Measurements from ENCODE around the gene STYK1.
A peak's percentile ranks its signal among the peaks of the same experiment; 100 is the strongest.

The STYK1 gene, protein sequence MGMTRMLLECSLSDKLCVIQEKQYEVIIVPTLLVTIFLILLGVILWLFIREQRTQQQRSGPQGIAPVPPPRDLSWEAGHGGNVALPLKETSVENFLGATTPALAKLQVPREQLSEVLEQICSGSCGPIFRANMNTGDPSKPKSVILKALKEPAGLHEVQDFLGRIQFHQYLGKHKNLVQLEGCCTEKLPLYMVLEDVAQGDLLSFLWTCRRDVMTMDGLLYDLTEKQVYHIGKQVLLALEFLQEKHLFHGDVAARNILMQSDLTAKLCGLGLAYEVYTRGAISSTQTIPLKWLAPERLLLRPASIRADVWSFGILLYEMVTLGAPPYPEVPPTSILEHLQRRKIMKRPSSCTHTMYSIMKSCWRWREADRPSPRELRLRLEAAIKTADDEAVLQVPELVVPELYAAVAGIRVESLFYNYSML

DNA sequence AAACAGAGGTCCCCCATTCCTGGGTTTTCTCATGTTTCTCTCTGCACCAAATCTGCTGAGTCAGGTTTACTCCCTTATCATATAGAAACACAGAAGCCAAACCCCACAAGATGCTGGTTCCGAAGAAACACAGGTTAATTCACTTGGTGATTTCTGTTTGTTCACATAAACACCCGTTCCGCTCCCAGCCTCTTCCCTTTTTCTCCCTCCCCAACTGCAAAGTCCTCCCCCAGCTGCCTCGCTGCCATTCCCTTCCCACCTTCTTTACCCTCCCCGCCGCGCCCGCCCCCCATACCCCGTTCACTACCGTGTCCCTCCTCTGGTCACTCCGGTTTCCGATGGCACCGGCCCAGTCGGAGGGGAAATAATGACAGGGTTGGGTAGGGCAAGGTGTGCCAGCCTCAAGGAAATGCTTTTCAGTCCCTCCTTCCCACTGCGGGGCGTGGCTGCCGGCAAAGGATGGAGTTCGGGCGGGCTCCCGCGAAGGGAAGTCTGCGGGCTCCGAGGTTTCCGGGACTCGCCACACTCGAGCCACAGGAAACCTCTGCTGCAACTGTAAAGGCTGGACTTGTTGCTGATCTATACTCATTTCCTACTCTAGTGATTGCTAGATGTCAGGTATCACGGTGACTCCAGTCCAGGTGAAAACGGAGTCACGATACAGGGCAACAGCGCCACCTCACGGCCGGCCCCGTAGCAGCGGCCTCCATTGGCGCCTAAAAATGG, at the start of gene STYK1:
STYK1 (minus strand) TSS at position 394 of the 726 bp plus-strand sequence. CDS start 39,434 bp downstream, outside the sequence.
- DNase-seq, result peak; percentile 90 to 92

DNA sequence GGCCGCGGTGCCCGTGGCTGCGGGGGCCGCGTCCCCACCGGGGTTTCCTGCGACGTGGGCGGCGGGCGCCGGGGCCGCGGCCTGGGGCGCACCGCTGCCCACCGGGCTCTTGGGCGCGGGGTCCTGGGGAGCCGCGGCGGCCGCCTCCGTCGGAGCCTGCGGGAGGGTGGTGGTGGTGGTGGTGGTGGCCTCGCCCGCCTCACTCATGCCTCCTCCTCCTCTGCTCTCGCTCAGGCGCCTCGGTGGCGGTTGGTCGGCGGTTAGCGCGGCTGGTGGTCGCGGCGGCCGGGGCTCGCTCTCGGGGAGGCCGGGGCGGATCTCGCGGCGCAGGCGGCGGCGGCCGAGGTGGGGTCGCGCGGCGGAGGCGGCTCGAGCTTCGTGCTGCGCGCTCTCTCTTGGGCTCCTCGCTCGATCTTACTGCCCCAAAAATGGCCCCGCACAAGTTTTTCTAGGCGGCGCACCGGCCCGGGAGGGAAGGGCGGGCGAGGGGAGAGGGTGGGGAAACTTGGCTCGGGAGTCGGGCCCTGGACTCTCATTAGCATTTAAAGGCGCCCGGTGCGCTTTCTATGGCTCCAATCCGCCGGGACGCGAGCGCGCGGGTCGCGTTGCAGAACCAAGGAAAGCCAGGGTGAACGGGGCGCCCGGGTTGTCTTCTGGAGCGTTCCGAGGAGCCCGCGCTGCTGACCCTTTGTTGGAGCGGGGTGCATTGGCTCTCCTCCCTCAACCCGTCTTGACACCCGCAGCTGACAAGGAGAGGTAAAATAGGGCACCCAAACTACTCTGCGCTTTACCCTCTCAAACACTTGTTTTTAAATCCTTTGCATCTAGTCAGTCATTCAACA, 49.3 kb upstream of the STYK1 start, which contains the start of gene YBX3:
YBX3 (minus strand) TSS at position 419 of the 842 bp plus-strand sequence; CDS start at position 207, 212 bp downstream.
- peak; percentile 35 to 85 for DNase-seq

DNA sequence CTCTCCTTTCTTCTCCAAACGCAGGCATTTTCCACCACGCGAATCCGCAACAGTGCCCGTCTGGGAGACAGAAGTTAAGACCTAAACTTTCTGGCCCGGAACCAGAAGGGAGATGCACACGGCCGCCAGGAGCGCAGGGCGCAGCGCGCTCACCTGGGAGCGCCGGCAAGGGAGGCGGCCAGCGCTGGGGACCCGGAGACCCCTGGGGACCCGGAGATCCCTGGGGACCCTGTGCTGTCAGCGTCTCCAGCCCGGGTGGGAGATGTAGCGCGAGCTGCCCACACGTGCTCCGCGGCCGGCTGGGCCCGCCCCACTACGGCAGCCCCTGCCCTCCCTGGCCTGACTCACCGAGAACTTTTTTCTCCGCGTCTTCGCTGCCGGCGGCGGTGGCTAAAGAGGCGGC, 48.7 kb upstream of the STYK1 start:
- DNase-seq, result peak in 1 of 2 experiments; percentile 75

DNA sequence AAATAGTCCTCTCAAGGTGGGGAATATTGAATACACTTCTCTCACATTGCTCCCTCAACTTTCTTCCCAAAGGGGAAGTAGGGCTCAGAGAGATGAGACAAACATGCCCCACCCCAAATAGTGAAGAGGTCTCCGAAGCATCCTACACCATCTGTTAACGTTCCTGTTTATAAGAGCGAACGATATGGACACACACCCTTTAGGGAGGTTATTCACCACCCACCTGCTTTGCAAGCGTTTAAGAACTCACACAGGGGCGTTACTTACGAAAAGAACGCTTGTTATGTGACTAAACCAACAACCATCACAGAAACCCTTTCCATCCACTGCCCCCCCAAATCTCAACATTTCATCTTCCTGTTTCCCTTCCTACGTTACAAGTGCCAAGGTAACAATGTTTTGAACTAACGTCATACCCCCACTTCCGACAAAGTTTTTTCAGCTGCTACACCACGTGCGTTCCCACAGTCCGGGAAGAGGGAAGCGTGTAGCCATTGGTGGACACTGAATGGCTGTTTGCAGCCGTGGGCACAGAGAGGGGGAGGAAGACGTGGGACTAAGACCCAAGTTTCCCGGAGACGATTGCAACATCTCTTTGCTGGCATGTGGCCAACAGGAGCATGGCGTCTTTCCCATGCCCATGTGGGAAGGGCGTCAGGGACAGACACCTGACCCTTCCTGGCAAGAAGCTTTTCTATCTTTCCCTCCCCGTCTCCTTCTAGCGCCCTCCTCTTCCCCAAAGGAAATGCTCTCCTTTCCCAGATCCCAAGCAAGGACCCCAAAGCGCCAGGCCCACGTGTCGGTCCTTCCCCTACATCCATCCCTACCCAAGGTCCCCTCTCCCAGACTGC, 48.0 kb upstream of the STYK1 start:
- peak; percentile 72 for DNase-seq

DNA sequence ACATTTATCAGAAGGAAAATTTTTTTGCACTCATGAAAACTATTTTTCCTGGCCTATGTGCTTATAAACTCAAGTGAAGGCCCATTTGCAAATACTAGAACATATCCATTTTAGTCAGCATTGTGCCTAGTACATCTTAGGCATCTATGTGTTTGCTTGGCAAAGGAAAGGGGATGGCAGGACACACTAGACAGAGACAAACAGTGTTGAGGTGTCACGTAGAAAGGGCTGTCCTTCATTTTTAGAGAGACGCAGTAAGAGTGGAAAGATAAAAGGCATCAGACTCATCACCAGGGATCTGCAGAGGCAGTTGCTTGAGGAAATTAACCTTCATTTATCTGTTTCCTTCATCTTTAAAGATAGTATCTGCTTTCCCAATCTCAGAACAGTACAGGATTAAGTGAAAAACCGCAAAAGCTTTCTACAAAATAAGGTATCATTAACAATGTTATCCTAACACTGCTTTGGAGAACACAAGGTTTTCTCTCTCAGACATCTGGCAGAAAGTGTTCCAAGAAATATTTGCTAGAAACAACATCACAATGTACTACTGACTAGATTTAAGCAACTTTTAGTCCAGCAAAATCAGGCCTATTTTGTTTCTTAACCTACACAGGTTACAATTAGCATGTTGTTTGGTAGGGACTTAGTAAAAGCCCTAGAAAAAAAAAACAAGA, 47.3 kb upstream of the STYK1 start:
- no peak for DNase-seq

DNA sequence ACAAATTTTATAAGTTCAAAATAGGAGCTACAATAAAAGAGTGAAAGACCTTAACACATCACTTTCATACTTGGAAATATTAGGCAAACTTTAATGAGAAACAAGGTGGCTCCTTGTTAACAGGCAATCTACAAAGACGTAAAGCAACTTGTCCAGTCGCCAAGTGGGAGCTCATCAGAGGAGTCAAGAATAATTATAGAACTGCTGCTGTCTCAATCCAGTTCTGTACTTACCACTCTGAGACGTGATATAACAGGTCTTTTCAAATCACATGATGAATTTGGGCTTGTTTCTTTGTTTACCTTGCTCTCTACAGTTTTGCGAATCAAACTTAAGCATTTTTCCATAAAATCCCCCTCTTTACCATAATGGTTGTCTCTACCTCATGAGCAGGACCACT, 45.6 kb upstream of the STYK1 start:
- no peak for DNase-seq

DNA sequence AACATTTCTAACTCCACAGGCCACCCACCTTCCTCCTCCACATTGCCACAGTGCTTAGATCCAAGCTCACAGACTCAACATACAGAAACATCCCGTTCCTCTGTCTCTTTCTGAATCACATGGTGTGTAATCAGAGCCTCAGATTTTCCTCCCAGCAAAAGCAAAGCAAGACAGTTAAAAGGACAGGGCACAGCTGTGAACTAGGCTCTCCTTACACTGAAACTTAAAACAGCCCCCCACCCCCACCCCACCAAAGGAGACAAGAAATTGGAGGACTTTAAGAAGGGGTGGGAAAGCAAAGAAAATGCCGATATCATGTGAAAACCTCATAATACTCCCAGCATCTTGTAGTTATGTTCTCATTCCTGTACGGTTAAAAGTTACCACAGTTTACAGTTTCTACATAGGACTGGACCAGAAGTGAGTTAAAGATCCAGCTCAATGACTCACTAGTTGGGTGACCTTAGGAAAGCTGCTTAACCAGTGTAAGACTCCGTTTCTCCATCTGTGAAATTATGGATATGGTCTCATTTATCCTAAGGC, 44.5 kb upstream of the STYK1 start:
- DNase-seq, result no peak

DNA sequence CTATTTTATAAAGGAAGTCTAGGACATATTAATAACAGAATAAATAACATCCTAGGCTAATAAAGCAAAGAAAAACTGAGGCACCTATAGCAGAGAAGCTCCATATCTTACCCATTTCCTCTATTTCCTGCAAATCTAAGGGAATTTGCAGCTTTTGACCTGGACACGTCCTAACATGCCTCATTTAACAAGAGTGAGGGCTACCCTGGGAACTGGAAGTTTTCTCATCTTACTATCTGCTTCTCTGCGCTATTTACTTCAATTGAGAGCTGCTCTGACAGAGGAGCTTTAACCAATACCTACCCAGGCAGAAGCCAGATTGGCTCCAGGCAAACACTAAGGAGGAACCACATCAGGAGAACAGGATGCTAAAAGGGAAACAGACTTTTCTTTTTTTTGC, 43.6 kb upstream of the STYK1 start:
- no peak for DNase-seq

DNA sequence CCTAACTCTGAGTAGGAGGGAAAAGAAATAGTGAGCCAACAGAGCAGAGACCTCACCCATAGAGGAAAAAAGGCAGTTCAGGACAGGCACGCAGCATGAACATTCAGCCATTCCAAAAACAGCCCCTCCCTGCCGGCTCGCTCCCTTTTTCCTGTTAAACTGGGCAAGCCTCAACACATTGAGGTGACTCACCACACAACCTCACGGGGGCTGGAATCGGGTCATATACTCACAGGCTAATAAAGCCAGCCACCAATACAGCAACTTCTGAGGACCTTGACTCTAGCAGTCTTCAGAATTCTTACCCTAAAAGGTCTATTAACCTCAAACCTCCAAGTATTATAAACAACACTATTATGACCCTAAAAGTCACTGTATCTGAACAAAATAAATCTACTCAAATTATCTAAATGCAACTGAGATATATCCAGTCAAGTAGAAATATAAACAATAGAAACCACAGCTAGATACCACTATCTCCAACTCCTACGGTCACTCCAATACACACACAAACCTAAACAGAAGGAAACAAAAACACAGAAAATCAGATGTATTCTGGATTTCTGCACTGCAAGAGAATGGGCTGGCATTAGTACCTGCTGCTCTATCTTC, 43.0 kb upstream of the STYK1 start:
- peak in 1 of 2 experiments; percentile 5 for DNase-seq

DNA sequence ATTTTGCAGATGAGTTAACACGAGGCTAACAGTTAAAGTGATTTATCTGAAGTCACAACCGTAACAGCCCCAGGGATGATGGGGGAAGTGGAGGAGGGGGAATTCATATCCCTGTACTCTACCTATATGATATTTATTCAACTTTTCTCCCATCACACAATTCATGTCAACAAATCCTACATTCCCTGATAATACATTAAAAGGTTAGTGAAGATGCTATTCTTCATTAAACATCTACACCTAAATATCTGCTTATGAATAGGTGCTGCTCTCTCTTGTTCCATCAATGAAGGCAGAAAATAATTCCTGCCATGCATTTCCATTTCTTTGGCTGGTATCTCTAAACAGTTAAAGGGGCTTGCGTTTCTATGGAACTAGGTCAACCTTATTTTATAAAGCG, 42.4 kb upstream of the STYK1 start:
- no peak for DNase-seq

DNA sequence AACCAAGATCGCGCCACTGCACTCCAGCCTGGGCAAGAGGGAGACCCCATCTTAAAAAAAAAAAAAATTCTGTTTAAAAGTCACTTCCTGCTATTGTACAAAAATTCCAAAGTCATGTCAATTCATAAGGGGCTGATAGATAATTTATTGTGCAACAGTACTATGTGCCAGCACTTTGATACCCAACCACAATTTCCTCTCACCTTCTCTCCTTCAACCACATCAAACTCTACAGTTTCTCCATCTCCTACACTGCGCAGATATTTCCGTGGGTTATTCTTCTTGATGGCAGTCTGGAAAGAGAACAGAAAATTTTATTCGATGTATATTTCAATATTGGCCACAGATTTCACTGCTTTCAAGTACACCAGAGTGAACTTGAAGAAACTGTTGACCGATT, 41.6 kb upstream of the STYK1 start:
- DNase-seq, result no peak

DNA sequence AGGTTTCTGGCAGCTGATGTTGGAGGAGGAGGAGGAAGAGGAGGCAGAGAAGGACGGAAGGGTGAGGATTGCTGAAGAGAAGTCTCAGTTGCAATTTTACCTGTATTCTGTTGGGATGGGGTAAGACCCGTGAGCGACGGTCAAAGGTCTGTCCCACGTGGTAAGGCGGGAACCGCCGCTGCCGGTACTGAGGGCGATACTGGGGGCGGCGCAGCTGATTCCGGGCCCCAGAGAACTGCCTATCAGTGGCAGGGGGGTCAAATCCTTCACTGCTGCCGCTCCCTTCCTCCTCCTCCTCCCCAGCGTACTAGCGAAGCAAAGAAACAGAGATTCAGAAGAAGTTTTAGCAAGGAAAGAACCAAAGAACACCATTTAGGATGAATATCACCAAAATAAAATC, 36.0 kb upstream of the STYK1 start:
- DNase-seq, result no peak

DNA sequence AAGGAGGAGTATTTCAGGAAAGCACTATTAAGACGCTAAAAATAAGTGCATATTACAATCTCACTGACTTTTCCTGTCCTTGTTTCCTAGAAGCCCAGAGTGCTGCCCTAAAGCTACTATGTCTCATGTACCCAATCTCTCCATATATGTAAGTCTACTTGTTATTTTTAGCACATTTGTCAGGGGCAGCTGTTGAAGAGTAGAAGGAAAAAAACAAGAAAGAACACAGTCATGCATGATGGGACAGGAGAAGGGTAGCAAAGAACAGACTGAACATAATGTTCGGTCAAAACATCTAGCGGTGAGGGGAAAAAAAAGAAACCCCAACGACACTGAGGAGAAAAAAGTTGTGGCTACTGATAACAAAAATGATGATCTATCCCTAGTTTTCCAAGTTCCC, 35.0 kb upstream of the STYK1 start:
- DNase-seq, result no peak

DNA sequence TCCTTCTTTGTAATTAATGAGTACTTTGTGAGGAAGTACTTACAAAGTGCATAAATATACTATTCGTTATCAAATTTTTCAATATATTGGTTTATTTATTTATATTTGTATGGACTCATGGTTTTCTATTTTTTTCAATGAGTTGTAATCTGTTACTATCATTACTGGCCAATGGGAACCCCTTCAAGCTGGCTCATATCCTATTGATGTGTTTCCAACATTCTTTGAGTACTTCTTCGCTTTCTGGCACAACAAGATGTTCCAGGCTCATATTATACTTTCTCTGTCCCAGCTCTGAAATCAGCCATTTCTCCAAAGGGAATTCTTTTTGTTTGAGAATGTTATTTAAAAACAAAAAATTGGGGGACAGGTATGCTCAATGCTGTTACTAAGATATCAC, 31.8 kb upstream of the STYK1 start:
- DNase-seq, result no peak

DNA sequence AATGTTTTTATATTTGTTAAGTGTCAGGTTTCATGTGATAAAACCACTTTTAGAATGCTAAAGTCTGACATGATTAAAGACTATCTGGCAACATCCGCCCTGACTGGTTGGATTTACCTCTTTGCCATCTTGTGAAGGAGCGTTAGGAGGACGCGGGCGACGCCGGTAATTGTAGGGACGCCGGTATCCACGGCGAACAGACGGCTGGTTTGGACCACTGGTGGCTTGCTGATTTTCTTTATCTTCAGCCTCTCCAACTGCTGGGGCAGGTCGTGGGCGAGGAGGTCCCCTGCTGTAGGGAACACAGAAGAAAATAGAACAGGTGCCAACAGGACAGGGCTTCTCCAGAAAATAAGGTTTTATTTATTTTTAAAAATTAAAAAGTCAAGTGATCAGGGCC, 28.0 kb upstream of the STYK1 start:
- DNase-seq, result peak; percentile 58 to 65

DNA sequence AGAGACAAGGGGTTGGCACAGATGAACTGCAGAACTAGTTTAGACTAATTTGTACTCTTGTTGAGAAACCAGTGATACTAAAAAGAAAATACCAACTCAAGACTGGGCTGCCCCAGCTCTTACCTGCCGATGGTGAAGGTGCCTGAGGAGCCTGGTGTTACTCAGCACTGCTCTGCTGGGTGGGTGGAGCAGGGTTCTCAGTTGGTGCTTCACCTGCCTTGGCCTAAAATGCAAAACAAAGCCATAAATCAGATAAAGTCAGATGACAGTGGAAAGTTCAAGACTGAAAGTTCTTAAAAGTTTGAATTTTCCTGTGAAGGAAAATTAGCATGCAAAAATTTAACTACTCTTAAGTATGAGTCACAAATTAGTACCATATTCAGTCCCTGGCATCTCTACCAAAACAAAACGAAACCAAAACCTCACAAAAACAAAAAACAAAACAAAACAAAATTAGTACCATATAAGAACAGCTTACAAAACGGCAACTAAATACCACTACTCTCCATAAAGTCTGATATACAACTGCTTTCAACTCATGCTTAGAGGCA, 27.4 kb upstream of the STYK1 start:
- DNase-seq, result peak; percentile 79 to 90

DNA sequence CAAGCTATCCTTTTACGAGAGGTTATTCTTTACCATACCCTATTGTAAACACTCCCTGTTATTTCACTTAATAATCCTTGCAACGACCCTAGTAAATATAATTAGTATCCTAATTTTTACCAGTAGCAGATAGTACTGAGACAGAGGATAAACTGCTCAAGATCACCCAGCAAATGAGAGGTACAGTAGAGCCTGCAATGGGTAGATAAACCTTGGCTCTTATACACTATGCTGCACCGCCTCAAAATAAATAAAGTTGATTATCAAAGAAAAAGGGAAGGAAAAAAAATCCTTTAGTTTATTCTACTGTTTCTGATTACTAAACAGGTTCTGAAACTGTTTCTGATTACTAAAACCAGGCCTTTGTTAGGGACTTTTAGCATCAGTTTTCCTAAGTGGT, 26.7 kb upstream of the STYK1 start:
- DNase-seq, result no peak

DNA sequence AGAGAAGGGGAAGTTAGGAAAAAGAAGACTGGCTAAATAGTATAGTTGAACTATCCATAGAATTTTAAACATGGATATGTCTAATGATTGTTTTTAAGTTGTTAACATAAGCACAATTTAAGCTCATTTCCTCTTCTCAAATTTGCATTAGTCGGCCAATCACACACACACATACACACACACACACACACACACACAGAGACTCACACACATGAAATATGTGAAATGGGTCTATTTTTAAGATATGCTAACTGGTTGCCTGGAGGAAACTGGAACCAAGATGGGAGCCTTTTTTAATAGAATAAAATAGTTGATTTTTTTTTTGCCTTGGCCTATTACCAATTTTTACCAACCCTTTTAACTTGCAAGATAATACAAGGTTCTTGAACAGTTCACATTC, 24.0 kb upstream of the STYK1 start:
- no peak for DNase-seq

DNA sequence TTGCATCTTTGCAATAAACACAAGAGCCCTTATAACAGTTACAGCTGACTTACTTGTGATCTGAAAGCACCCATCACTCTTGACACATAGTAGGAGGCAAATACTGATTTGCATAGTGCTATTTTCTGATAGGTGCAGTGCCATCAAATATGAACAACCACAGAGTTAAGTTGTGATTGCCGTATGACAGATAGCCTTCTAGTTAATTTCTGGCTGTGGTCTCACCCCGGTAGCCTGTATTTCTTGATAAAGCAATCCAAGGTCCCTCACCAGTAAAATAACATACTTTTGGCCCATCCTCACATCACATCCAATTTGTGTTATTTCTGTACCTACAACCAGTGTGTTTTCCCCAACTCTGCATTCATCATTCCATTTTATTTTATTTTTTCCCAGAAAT, 23.3 kb upstream of the STYK1 start:
- no peak for DNase-seq

DNA sequence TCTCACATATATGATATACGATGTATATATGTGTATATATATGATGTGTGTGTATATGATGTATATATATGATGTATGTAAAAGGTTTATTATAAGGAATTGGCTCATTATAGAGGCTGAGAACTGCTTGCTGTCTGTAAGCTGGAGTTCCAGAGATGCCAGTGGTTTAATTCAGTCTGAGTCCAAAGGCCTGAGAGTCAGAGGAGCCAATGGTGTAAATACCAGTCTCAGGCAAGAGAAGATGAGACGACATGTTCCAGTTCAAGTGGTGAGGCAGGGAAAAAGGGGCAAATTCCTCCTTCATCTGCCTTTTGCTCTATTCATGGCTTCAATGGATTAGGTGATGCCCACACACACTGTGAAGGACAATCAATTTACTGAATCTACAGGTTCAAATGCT, 17.1 kb upstream of the STYK1 start:
- no peak for DNase-seq

DNA sequence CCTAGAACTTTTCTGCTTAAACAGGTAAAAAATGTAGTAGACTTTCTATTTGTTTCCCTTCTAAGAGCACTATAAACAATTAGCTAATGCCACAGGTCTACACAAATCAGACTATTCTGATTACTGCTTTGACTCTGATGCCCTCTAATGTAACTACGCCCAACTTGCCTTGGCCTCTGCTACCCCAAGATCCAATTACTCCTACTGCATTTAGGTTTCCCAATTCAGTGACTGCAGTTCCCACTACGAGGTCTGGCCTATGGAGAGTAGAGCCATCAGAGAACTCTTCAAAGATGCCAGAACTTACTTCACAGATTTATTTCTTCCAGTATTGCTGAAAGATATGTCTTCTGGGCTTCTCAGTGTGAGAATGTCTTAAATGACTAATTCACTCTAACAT, 15.3 kb upstream of the STYK1 start:
- no peak for DNase-seq
